ENCODE results near the gene NAGA. TPM values are rescaled to one million over a fixed set of nuclear protein-coding genes. Genes with fewer than 3 reads are reported as not detected.

Gene NAGA
- total and polyA plus RNA-seq, 9 donors: 17.6 to 34.3 (median 19.6) TPM

DNA sequence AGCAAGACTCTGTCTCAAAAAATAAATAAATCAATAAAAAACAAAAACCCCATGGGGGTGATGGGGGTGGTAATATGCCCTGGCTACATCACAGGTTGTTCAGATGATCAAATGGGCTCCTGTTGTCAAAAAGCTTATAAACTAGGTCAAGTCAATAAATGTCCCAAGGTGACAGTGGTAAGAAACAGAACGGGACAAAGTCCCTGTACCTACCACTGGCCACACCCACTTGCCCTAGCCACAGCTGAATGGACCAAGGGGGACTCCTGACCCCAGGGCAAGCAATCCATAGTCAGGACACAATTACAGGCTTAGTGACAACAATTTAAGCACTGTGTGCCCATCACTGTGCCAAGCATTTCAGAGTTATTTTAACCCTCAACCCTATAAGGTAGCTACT lies 6.0 kb downstream of the NAGA start:
- 91 to 100% (median 96%) methylated on average over 1 of the region's 1 CpG for WGBS, 3 donors
- no peak for TF ChIP-seq POLR2A (IDR thresholded peaks at IDR 0.05)
- no peak for TF ChIP-seq EP300 (IDR thresholded peaks at IDR 0.05)
- no peak for TF ChIP-seq CTCF (IDR thresholded peaks at IDR 0.05)
- no peak overlapping the region for H3K27ac ChIP-seq
- H3K36me3 ChIP-seq: no peaks in the 10 kb centered on the region
- intact Hi-C loops (cut with DNase I): no loop called here
- no peak for DNase-seq
- no peak overlapping the region for H3K4me3 ChIP-seq
- no peaks in the 10 kb centered on the region for H3K9me3 ChIP-seq
- no peaks in the 10 kb centered on the region for H3K4me1 ChIP-seq (ENCODE audit: insufficient read depth)
- no peaks in the 10 kb centered on the region for H3K27me3 ChIP-seq

DNA sequence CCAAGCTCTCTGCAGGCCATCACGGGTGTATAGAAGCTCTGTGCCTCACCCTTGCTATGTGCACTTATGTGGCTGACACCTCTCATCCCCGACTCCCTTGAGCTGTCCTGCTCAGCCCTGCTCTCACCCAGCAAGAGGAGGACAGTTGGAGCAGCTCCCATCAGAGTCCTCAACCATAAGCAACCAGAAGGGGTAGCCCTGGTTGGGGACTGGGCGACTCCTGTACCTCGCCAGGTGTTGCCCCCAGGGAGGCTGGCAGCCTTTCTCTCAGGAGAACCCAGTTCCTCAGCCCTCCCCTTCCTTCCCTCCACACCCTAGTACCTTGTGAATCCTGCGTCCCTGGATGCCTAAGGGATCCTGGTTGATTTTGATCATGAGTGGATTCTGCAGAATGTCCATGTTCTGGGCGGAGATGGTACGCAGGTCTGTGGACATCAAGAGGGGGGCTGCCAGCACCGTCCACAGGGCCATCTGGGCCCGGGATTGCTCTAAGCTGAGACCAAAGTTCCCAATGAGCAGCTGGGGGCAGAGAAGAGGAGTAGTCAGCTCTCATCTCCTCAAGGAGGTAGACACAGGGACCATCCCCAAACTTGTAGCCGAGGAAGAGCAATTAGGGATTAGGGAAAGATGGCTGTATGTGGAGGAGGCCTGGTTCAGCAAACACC lies 8.0 kb downstream of the NAGA start:
- Histone ChIP-seq H3K27me3 (no peaks in the 10 kb centered on the region), H3K27ac (no peak overlapping the region), H3K9me3 (no peaks in the 10 kb centered on the region), H3K36me3 (no peaks in the 10 kb centered on the region), H3K4me1 (ENCODE audit: insufficient read depth) (no peaks in the 10 kb centered on the region), H3K4me3 (no peak overlapping the region)
- no peak for DNase-seq
- intact Hi-C loops (cut with DNase I): no loop called here
- no peak for TF ChIP-seq EP300 (IDR thresholded peaks at IDR 0.05)
- WGBS, 3 donors: 91 to 94% (median 92%) methylated on average over 10 of the region's 10 CpGs

DNA sequence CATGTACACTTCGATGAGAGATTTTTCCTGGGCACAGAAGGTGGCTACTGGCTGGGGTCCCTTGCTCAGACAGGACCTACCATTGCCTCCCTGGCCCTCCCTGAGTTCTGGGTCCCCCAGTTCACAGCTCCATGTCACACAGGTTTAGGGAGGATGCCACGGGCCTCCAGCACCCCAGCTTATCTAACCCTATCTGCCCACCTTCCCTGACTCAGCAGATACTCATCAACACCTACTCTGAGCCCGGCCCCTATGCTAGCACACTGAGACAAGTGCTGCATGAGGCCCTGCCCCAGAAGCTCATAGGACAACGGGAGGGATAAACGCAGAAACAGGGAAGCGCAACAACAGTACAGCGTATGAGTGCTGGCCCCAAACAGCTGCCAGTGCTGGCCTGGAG lies 9.6 kb downstream of the NAGA start:
- Histone ChIP-seq H3K4me3 (no peak overlapping the region), H3K4me1 (ENCODE audit: insufficient read depth) (no peaks in the 10 kb centered on the region), H3K36me3 (no peaks in the 10 kb centered on the region), H3K27ac (no peak overlapping the region), H3K9me3 (no peaks in the 10 kb centered on the region), H3K27me3 (no peaks in the 10 kb centered on the region)
- intact Hi-C loops (cut with DNase I): no loop called here
- 87 to 95% (median 88%) methylated on average over 7 of the region's 7 CpGs for WGBS, 3 donors
- no peak for DNase-seq
- no peak for TF ChIP-seq POLR2A (IDR thresholded peaks at IDR 0.05)
- TF ChIP-seq EP300 (IDR thresholded peaks at IDR 0.05): no peak
- no peak for TF ChIP-seq CTCF (IDR thresholded peaks at IDR 0.05)

DNA sequence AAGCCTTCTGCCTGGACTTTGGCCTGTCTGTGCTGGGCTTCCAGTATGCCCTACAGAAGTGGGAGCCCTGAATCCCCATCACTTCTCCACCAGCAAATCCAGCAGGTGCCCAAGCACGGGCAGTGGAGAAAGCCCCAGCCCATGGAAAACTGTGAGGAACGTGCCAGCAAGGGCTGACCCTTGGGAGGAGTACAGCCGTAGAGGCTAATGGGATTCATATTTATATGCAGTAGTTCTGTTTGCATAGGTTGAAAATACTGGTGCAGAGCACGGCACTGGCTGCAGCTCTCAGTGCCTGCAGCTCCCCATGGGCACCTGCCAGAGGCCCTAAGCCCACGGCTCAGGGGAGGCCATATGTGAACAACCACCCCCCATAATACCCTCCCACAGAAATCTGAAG lies 10.1 kb downstream of the NAGA start:
- TF ChIP-seq CTCF (IDR thresholded peaks at IDR 0.05) (no peak), POLR2A (IDR thresholded peaks at IDR 0.05) (no peak), EP300 (IDR thresholded peaks at IDR 0.05) (no peak)
- intact Hi-C loops (cut with DNase I): no loop called here
- Histone ChIP-seq H3K36me3 (no peaks in the 10 kb centered on the region), H3K4me3 (no peak overlapping the region), H3K27me3 (no peaks in the 10 kb centered on the region), H3K4me1 (ENCODE audit: insufficient read depth) (no peaks in the 10 kb centered on the region), H3K9me3 (no peaks in the 10 kb centered on the region), H3K27ac (no peak overlapping the region)
- peak in 1 of 5 donors; percentile 7 for DNase-seq
- WGBS, 3 donors: 86 to 94% (median 88%) methylated on average over 5 of the region's 5 CpGs

DNA sequence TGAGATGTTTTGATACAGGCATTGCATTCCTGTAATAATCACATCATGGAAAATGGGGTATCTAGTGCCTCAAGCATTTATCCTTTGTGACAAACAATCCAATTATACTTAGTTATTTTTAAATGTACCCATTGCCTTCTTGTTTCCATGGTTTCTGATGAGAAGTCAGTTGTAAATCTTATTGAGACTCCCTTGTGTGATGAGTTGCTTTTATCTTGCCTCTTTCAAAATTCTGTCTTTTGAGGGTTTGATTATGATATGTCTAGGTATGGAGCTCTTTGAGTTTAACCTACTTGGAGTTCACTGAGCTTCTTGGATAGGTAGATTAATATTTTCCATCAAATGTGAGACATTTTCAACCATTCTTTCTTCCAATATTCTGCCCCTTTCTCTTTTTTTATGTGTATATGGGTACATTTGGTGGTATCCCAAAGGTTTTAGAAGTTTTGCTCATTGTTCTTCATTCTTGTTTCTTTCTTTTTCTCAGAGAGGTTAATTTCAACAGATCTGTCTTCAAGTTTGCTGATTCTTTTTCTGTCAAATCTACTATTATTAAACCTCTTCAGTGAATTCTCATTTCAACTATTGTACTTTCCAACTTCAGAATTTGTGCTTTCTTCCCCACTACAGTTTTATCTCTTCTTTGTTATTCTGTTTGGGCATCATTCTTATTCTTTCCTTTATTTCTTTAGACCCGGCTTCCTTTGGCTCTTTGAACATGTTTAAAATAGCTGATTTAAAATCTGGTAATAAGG lies 13.7 kb downstream of the NAGA start:
- Histone ChIP-seq H3K36me3 (no peaks in the 10 kb centered on the region), H3K27ac (no peak overlapping the region), H3K27me3 (no peaks in the 10 kb centered on the region), H3K9me3 (no peaks in the 10 kb centered on the region), H3K4me3 (no peak overlapping the region), H3K4me1 (ENCODE audit: insufficient read depth) (no peaks in the 10 kb centered on the region)
- intact Hi-C loops (cut with DNase I): loop anchor here in 1 of 4 donors (5.0 kb wide), 1 partner anchor 45 kb away; no protein-coding TSS in a partner anchor
- TF ChIP-seq CTCF (IDR thresholded peaks at IDR 0.05): no peak
- TF ChIP-seq EP300 (IDR thresholded peaks at IDR 0.05): no peak
- DNase-seq: no peak
- WGBS, 3 donors: 96 to 98% (median 97%) methylated on average over 1 of the region's 1 CpG
